Astrocyte (in vitro differentiated cells and primary cell): ENCODE results near the gene RGR. TPM values are rescaled to one million over a fixed set of nuclear protein-coding genes. Genes with fewer than 3 reads are reported as not detected.
A peak's percentile ranks its signal among the peaks of the same experiment; 100 is the strongest.

Experiments used
- DNase-seq: peaks from one replicate; pipeline ENCODE4 v3.0.0-alpha.2; 2010; ENCODE audit warnings: low read depth
- FAIRE-seq: peaks from 2 replicates; lab custom pipeline; 2011; peaks lifted over from hg19 to GRCh38; lab: Jason Lieb, UNC
- H2AFZ ChIP-seq: 2 replicates; pipeline ENCODE4 v1.6.0; 2012; ENCODE audit warnings: low read depth, low read length, inconsistent platforms
- H3K27ac ChIP-seq: 2 replicates; pipeline ENCODE4 v1.5.1; 2011; ENCODE audit warnings: low read depth, low read length, inconsistent platforms
- H3K27me3 ChIP-seq: 2 replicates; pipeline ENCODE4 v1.6.0; 2011; ENCODE audit warnings: low read length, inconsistent platforms; ENCODE audit not compliant: insufficient read depth
- H3K36me3 ChIP-seq: 2 replicates; pipeline ENCODE4 v1.5.1; 2011; ENCODE audit warnings: low read length, inconsistent platforms; ENCODE audit not compliant: insufficient read depth
- H3K4me1 ChIP-seq: 2 replicates; pipeline ENCODE4 v1.5.1; 2011; ENCODE audit warnings: low read length, inconsistent platforms; ENCODE audit not compliant: insufficient read depth
- H3K4me2 ChIP-seq: 2 replicates; pipeline ENCODE4 v1.6.0; 2012; ENCODE audit warnings: low read length, inconsistent platforms
- H3K4me3 ChIP-seq: 2 replicates; pipeline ENCODE4 v1.5.1; 2011; ENCODE audit warnings: low read depth, mild to moderate bottlenecking, low read length, inconsistent platforms; ENCODE audit not compliant: insufficient read depth
- H3K79me2 ChIP-seq: 2 replicates; pipeline ENCODE4 v1.6.0; 2012; ENCODE audit warnings: mild to moderate bottlenecking, low read length, inconsistent platforms; ENCODE audit not compliant: insufficient read depth
- H3K9ac ChIP-seq: 2 replicates; pipeline ENCODE4 v1.6.0; 2012; ENCODE audit warnings: mild to moderate bottlenecking, low read length, inconsistent platforms
- H3K9me3 ChIP-seq: 2 replicates; pipeline ENCODE4 v1.5.1; 2012; ENCODE audit warnings: low read depth, mild to moderate bottlenecking, low read length, inconsistent platforms; ENCODE audit not compliant: insufficient read depth
- H4K20me1 ChIP-seq: 2 replicates; pipeline ENCODE4 v1.6.0; 2012; ENCODE audit warnings: low read length, inconsistent platforms; ENCODE audit not compliant: insufficient read depth
- H3K27ac Mint-ChIP-seq: one replicate; pipeline ENCODE4 v1.8.0; 2021; ENCODE audit warnings: mild to moderate bottlenecking, mixed read lengths; ENCODE audit not compliant: unreplicated experiment
- H3K27me3 Mint-ChIP-seq: one replicate; pipeline ENCODE4 v1.8.0; 2021; ENCODE audit warnings: low read depth, mixed read lengths; ENCODE audit not compliant: unreplicated experiment
- H3K36me3 Mint-ChIP-seq: one replicate; pipeline ENCODE4 v1.8.0; 2021; ENCODE audit warnings: low read depth, mixed read lengths; ENCODE audit not compliant: unreplicated experiment
- H3K4me1 Mint-ChIP-seq: one replicate; pipeline ENCODE4 v1.8.0; 2021; ENCODE audit warnings: low read depth, mixed read lengths; ENCODE audit not compliant: unreplicated experiment
- H3K4me3 Mint-ChIP-seq: one replicate; pipeline ENCODE4 v1.8.0; 2021; ENCODE audit warnings: mild to moderate bottlenecking, moderate library complexity, mixed read lengths; ENCODE audit not compliant: unreplicated experiment
- H3K9me3 Mint-ChIP-seq: one replicate; pipeline ENCODE4 v1.8.0; 2021; ENCODE audit warnings: mild to moderate bottlenecking, mixed read lengths; ENCODE audit not compliant: unreplicated experiment
- EZH2 ChIP-seq: IDR thresholded peaks from 2 replicates; pipeline ENCODE4 v1.6.1; 2012; ENCODE audit warnings: mild to moderate bottlenecking, low read length, inconsistent platforms; ENCODE audit not compliant: insufficient read depth
- total RNA-seq: library from RNA; stranded (reverse); gene quantifications from 2 replicates; pipeline ENCODE4 v1.2.1, GENCODE V29; 2021
- TF ChIP-seq, protein P1 (sequence below): IDR thresholded peaks from 2 replicates; pipeline ENCODE4 v1.5.1; 2011; ENCODE audit warnings: low read depth, mild to moderate bottlenecking, inconsistent platforms, low read length, moderate library complexity; ENCODE audit not compliant: insufficient read depth

Gene RGR
- total RNA-seq, 1 donor from 2014 or later: not detected

DNA sequence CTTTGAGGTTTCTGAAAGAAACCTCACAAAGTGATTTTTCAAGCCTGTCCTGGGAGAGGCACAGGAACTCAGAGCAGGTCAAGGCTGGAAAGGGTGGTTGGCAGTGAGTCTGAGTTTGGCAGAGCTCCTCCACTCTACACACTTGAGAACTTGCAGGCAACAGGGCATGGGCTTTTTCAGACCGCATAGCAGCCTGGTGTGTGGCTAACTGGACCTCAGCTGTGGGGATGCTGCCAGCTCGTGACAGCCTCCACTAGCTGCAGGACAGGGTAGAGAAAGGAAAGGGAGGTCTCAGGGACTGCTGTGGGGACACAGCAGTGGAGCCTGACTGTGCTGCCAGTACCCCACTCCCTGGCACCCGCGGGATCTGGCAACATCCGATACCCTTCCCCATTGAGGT, 47.9 kb upstream of the RGR start:
- H3K4me1 Mint-ChIP-seq: no peaks in the 10 kb centered on the region
- H3K4me1 ChIP-seq: no peaks in the 10 kb centered on the region
- peaks cover 74% of the 10 kb centered on the region for H3K27me3 Mint-ChIP-seq
- TF ChIP-seq, protein P1, sequence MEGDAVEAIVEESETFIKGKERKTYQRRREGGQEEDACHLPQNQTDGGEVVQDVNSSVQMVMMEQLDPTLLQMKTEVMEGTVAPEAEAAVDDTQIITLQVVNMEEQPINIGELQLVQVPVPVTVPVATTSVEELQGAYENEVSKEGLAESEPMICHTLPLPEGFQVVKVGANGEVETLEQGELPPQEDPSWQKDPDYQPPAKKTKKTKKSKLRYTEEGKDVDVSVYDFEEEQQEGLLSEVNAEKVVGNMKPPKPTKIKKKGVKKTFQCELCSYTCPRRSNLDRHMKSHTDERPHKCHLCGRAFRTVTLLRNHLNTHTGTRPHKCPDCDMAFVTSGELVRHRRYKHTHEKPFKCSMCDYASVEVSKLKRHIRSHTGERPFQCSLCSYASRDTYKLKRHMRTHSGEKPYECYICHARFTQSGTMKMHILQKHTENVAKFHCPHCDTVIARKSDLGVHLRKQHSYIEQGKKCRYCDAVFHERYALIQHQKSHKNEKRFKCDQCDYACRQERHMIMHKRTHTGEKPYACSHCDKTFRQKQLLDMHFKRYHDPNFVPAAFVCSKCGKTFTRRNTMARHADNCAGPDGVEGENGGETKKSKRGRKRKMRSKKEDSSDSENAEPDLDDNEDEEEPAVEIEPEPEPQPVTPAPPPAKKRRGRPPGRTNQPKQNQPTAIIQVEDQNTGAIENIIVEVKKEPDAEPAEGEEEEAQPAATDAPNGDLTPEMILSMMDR: no peak
- TF ChIP-seq EZH2: no peak
- H3K79me2 ChIP-seq: no peaks in the 10 kb centered on the region
- no peak overlapping the region for H3K4me3 ChIP-seq
- H3K27ac ChIP-seq: no peak overlapping the region
- H3K27me3 ChIP-seq: peaks cover 26% of the 10 kb centered on the region
- no peak overlapping the region for H2AFZ ChIP-seq
- no peaks in the 10 kb centered on the region for H3K9me3 Mint-ChIP-seq
- no peak overlapping the region for H3K4me2 ChIP-seq
- no peak overlapping the region for H3K4me3 Mint-ChIP-seq
- H4K20me1 ChIP-seq: no peaks in the 10 kb centered on the region
- FAIRE-seq (no peak), DNase-seq (no peak)
- H3K36me3 ChIP-seq: no peaks in the 10 kb centered on the region
- peak overlapping the region; percentile 66 for H3K27ac Mint-ChIP-seq
- peaks cover 3% of the 10 kb centered on the region for H3K36me3 Mint-ChIP-seq
- no peak overlapping the region for H3K9ac ChIP-seq
- no peaks in the 10 kb centered on the region for H3K9me3 ChIP-seq

DNA sequence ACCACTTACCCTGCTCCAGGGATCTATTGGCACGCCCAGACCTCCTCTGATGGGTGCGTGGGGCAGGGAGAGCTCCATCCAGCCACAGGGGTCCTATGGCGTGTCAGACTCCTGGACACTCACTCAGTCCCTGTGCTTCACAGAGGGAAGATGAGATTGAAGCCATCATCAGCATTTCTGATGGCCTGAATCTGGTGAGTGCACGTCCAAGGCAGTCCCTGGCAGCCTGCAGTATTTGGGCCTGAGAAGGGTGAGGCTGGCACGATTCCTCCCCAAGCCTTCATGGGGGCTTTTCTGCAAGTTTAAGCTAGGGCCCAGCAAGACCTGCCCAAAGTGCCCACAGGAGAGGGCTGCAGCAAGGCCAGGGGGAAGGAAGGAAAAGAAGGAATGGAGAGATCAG, 47.2 kb upstream of the RGR start:
- no peak overlapping the region for H3K4me3 Mint-ChIP-seq
- Histone ChIP-seq H4K20me1 (no peaks in the 10 kb centered on the region), H2AFZ (no peak overlapping the region), H3K4me2 (no peak overlapping the region), H3K36me3 (no peaks in the 10 kb centered on the region), H3K9ac (no peak overlapping the region), H3K4me1 (no peaks in the 10 kb centered on the region), H3K27ac (no peak overlapping the region), H3K9me3 (no peaks in the 10 kb centered on the region), H3K27me3 (peaks cover 26% of the 10 kb centered on the region), H3K4me3 (no peak overlapping the region), H3K79me2 (no peaks in the 10 kb centered on the region)
- FAIRE-seq (no peak), DNase-seq (no peak)
- no peaks in the 10 kb centered on the region for H3K4me1 Mint-ChIP-seq
- H3K27me3 Mint-ChIP-seq: peaks cover 72% of the 10 kb centered on the region
- H3K27ac Mint-ChIP-seq: no peak overlapping the region
- H3K9me3 Mint-ChIP-seq: no peaks in the 10 kb centered on the region
- H3K36me3 Mint-ChIP-seq: peaks cover 3% of the 10 kb centered on the region
- no peak for TF ChIP-seq EZH2
- TF ChIP-seq, protein P1: no peak

DNA sequence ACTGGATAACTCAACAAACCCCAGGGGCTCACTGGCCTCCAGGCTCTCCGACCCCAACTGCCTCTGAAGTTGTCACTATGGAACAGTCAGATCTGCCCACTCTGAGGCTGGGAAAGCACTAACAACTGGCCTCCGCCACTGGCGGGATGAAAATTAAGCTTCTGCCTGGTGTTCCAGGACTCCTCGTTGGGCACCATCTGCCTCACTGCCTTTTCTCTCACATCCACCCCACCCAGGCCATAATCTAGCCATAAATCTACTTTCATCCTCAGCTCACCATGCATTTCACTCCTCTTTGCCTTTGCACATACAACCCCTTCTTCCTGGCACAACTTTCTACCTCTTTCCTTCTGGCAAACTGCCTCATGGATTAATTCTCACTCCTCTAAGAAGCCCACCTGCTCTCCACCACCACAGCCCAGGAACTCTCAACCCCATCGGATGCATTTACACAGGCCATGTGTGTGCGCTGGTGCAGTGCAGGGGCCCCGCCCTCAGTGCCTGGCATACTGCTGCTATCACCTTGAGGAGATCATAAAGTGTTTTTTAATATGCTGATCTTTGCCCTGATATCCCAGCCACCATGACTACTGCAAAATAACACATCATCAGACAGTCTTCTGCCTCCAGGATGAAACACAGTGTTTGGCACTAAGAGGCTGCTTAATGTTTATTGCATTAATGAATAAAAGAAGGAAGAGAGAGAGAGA, 46.5 kb upstream of the RGR start:
- Histone ChIP-seq H3K9me3 (no peaks in the 10 kb centered on the region), H3K27ac (no peak overlapping the region), H3K4me3 (no peak overlapping the region), H3K4me2 (no peak overlapping the region), H2AFZ (no peak overlapping the region), H3K36me3 (no peaks in the 10 kb centered on the region), H3K4me1 (no peaks in the 10 kb centered on the region), H4K20me1 (no peaks in the 10 kb centered on the region), H3K9ac (no peak overlapping the region), H3K79me2 (no peaks in the 10 kb centered on the region), H3K27me3 (peaks cover 26% of the 10 kb centered on the region)
- Mint-ChIP-seq H3K9me3 (no peaks in the 10 kb centered on the region), H3K27me3 (peaks cover 65% of the 10 kb centered on the region), H3K4me1 (no peaks in the 10 kb centered on the region), H3K36me3 (peaks cover 3% of the 10 kb centered on the region), H3K27ac (no peak overlapping the region), H3K4me3 (no peak overlapping the region)
- no peak for TF ChIP-seq EZH2
- TF ChIP-seq, protein P1: no peak
- DNase-seq: no peak
- no peak for FAIRE-seq
